AG04449 (cell line): ENCODE results near the gene FCRL6.

ENCODE experiments used
- CTCF ChIA-PET: fragments of 350-600 bp; formaldehyde crosslinking; extraction: SDS; loops from one replicate; lab custom pipeline; 2021; ENCODE audit warnings: antibody characterized with exemption; lab: Yijun Ruan, JAX
- POLR2A ChIA-PET: fragments of 400-600, 350-600 bp; formaldehyde crosslinking; extraction: SDS; loops from one replicate; lab custom pipeline; 2020; ENCODE audit warnings: antibody characterized with exemption, inconsistent platforms; lab: Yijun Ruan, JAX
- DNase-seq: peaks from one replicate; pipeline ENCODE4 v3.0.0-alpha.2; 2010; ENCODE audit warnings: low read depth, low spot score
- H3K4me3 ChIP-seq: 2 replicates; pipeline ENCODE4 v1.5.1; 2011; ENCODE audit warnings: low read depth, mild to moderate bottlenecking, control low read depth, low read length
- TF ChIP-seq, protein P1 (sequence below): IDR thresholded peaks from one replicate; pipeline ENCODE4 v1.5.1; 2011; ENCODE audit warnings: mild to moderate bottlenecking, moderate library complexity, low read length, control low read depth, inconsistent platforms; ENCODE audit not compliant: insufficient read depth; ENCODE audit errors: missing control alignments

The FCRL6 gene

DNA sequence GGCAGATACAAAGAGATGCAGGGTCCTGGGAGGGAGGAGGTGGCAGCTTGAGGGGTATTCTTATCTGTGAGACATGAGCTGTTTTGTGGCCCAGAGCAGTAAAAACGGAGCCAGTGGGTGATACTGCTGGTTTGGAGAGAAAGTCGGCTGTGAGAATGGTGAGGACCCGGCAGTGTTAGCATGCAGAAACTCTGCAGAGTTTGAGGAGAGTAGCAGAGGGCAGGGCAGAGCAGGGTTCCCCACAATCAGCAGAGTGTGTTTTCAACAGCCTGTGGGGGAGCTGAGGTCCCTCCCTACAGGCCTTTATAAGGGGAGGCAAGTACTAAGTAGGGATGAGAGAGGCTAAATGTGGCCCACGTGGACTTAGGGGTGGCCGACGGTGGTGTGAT is 24.9 kb downstream of the FCRL6 start:
- TF ChIP-seq, protein P1, sequence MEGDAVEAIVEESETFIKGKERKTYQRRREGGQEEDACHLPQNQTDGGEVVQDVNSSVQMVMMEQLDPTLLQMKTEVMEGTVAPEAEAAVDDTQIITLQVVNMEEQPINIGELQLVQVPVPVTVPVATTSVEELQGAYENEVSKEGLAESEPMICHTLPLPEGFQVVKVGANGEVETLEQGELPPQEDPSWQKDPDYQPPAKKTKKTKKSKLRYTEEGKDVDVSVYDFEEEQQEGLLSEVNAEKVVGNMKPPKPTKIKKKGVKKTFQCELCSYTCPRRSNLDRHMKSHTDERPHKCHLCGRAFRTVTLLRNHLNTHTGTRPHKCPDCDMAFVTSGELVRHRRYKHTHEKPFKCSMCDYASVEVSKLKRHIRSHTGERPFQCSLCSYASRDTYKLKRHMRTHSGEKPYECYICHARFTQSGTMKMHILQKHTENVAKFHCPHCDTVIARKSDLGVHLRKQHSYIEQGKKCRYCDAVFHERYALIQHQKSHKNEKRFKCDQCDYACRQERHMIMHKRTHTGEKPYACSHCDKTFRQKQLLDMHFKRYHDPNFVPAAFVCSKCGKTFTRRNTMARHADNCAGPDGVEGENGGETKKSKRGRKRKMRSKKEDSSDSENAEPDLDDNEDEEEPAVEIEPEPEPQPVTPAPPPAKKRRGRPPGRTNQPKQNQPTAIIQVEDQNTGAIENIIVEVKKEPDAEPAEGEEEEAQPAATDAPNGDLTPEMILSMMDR = no peak
- no peak for DNase-seq
- CTCF ChIA-PET = interaction anchor here (1.6 to 20.4 kb wide), 4 partner anchors 24 to 180 kb away, joined by 3 to 207 read pairs (median 75); partner anchors contain the start of gene FCRL6
- POLR2A ChIA-PET = no interaction called here
- no peak overlapping the region for H3K4me3 ChIP-seq

DNA sequence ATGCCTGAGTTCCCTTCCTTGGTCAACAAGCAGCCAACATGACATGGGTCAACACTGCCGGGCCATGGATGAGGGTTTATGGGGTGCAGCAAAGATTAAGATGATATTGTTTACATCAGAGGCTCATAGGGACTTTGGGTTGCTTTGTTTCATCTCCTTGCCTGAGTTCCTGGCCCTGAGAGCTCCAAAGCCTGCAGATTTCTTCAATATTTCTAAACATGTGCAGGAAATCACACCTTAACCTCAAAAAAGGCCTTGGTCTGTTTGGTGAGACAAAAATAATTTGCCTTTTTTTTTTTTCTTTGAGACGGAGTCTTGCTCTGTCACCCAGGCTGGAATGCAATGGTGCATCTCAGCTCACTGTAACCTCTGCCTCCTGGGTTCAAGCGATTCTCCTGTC is 25.4 kb downstream of the FCRL6 start:
- H3K4me3 ChIP-seq = no peak overlapping the region
- TF ChIP-seq, protein P1 = no peak
- DNase-seq = no peak
- ChIA-PET CTCF (interaction anchor here (1.3 to 20.4 kb wide), 5 partner anchors 24 to 180 kb away, joined by 3 to 207 read pairs (median 7); partner anchors contain the start of gene FCRL6), POLR2A (no interaction called here)

DNA sequence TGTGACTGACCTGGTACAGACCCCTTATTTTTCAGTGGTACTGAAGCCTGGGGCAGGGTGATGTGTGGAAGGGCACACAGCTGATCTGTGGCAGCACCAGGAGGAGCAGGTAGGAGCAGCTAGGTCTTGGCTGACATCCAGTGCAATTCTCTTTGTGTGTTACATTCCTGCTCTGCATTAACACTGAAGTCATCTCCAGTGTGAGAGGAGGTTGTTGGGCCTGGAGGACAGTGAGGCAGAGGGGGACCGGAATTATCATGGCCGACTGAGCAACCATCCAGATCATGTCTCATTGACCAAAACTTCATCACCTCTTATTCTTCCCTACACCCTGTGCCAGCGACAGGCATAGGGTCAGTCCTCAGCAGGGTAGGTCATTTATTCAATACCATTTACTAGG is 26.0 kb downstream of the FCRL6 start:
- POLR2A ChIA-PET = no interaction called here
- CTCF ChIA-PET = interaction anchor here (1.3 to 20.4 kb wide), 4 partner anchors 7 to 63 kb away, joined by 4 to 207 read pairs (median 98); partner anchors contain the start of gene FCRL6
- TF ChIP-seq, protein P1 = no peak

DNA sequence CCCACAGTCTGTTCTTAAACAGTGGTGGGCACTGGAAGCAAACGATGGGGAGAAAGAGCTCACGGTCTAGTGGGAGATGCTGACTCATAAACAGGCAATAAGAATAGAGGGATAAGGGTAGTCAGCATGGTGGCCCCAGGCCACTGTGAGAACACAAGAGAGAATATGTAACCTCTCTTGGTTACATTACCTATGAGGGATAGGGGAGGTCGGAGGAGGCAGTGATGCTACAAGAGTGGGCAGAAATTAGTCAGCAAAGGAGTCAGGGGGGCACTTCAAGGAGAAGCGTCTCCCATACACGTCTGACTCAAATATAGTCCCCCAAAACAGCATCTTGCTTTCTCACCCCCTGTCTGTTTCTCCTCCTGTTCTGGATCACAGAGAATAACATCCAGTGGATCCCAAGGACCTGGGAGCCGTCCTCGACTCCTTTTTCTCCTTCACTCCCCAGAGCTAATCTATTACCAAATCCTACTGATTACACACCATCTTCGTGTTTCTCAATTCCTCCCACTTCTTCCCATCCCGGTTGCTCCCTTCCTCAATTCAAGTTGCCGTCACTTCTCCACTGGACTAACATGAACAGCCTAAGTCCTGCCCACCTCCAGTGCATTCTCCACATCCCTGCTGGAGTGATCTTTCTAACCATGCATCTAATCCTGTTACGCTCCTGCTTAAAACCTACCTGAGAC is 26.6 kb downstream of the FCRL6 start:
- TF ChIP-seq, protein P1 = no peak
- no peak for DNase-seq
- CTCF ChIA-PET = interaction anchor here (1.3 to 20.4 kb wide), 5 partner anchors 8 to 62 kb away, joined by 4 to 207 read pairs (median 54); partner anchors contain the start of genes DUSP23 and FCRL6
- H3K4me3 ChIP-seq = no peak overlapping the region
- POLR2A ChIA-PET = no interaction called here

More for the DNA sequence above, 26.0 kb downstream of the FCRL6 start:
- H3K4me3 ChIP-seq = no peak overlapping the region
- DNase-seq = no peak

DNA sequence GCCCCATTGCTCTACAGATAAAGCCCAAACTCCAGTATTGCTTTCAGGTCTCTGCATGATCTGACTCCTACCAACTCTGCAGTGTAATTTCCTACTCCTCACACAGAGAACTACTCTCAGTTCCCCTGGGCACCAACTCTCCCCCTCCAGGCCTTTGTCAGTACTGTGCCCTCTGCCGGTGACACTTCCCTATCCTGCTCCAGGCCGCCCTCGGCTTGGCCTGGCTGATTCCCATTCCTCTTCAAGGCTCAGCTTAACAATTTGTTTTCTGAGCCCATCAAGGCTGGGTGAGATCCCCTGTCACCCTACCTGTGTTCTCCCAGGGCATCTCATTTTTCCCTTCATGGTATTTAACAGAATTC is 27.1 kb downstream of the FCRL6 start:
- no peak for DNase-seq
- H3K4me3 ChIP-seq = no peak overlapping the region
- ChIA-PET POLR2A (no interaction called here), CTCF (interaction anchor here (1.5 to 20.4 kb wide), 6 partner anchors 8 to 61 kb away, joined by 5 to 207 read pairs (median 32); partner anchors contain the start of genes DUSP23 and FCRL6)
- TF ChIP-seq, protein P1 = peak; percentile 19

DNA sequence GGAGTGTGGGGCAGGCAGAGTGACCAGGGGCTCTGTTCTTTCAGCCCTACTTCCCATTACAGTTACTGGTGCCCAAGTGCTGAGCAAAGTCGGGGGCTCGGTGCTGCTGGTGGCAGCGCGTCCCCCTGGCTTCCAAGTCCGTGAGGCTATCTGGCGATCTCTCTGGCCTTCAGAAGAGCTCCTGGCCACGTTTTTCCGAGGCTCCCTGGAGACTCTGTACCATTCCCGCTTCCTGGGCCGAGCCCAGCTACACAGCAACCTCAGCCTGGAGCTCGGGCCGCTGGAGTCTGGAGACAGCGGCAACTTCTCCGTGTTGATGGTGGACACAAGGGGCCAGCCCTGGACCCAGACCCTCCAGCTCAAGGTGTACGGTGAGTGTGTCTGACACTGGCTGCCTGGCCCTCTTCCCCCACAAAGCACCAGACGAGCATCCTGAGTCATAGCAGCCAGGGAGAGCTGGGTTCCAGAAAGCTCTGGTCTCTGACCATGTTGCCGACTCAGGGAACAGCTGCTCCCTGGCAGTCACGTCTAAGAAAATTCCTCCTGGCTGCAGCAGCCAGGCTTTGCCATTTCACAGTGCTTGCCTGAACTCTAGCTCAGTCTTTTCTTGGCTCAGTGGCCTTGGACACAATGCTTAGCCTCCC is 27.8 kb downstream of the FCRL6 start:
- no peak for DNase-seq
- ChIA-PET CTCF (interaction anchor here (0.8 to 20.4 kb wide), 7 partner anchors 9 to 61 kb away, joined by 3 to 207 read pairs (median 10); partner anchors contain the start of genes DUSP23 and FCRL6), POLR2A (no interaction called here)
- H3K4me3 ChIP-seq = no peak overlapping the region
- TF ChIP-seq, protein P1 = no peak
